Esophagus squamous epithelium (tissue), 5 donors: ENCODE measurements around the gene FOXL1. TPM values are rescaled to one million over a fixed set of nuclear protein-coding genes. Genes with fewer than 3 reads are reported as not detected.
"Not testable (repeated sequence)": the region's sequence is repeated elsewhere in the genome, so short reads cannot be mapped to it uniquely, and the experiment has no call there.

ENCODE experiments used
- DNase-seq: peaks from one replicate; lab custom pipeline; 2025; lab: John Stamatoyannopoulos, UW
- H3K27ac ChIP-seq, 4 donors: fragments of 200-600 bp; sonication (generic); one replicate each; pipeline ENCODE4 v1.5.1; 2016 to 2019; ENCODE audit warnings: mild to moderate bottlenecking in 1 of 4
- H3K27me3 ChIP-seq, 4 donors: fragments of 200-600 bp; sonication (generic); 1 replicate in 3 of 4; 2 replicates in 1 of 4; pipeline versions ENCODE4 v1.5.1 to v1.6.0; 2017 to 2021; ENCODE audit warnings: antibody characterized with exemption in 1 of 4
- H3K36me3 ChIP-seq, 3 donors: fragments of 200-600 bp; sonication (generic); one replicate each; pipeline ENCODE4 v1.5.1; 2016 to 2019
- H3K4me1 ChIP-seq, 3 donors: fragments of 200-600 bp; sonication (generic); one replicate each; pipeline ENCODE4 v1.5.1; 2017 to 2019
- H3K4me3 ChIP-seq, 4 donors: fragments of 200-600 bp; sonication (generic); 1 replicate in 3 of 4; 2 replicates in 1 of 4; pipeline ENCODE4 v1.5.1; 2016 to 2019; ENCODE audit warnings: mild to moderate bottlenecking in 2 of 4, moderate library complexity in 1 of 4
- H3K9me3 ChIP-seq, 3 donors: fragments of 200-600 bp; sonication (generic); one replicate each; pipeline ENCODE4 v1.5.1; 2016 to 2019
- CTCF ChIP-seq, 6 experiments: fragments of 450-650 bp in 4 of 6; fragments of 200-600 bp in 2 of 6; sonication (generic) in 2 of 6; IDR thresholded peaks; one replicate each; pipeline ENCODE4 v1.5.1; 2016 to 2019; ENCODE audit warnings: antibody characterized with exemption in 6 of 6, mild to moderate bottlenecking in 4 of 6, moderate library complexity in 4 of 6
- POLR2A ChIP-seq, 4 donors: fragments of 450-650 bp; IDR thresholded peaks; one replicate each; pipeline ENCODE4 v1.6.1; 2017; ENCODE audit warnings: antibody characterized with exemption in 4 of 4, mild to moderate bottlenecking in 4 of 4, moderate library complexity in 3 of 4
- WGBS, 2 donors: methylation state at CpG; one replicate each; pipeline ENCODE4 v1.1.5; 2018; 5-methylcytosine and 5-hydroxymethylcytosine counted together
- intact Hi-C: fragments of 100-400 bp; cut with DNase I; formaldehyde crosslinking; loops from one replicate; pipeline ENCODE4 v1.15.0; 2022
- total RNA-seq, 4 donors: library from RNA; depleted of rRNA; stranded (reverse); fragments of >200 nt; gene quantifications; one replicate each; pipeline ENCODE4 v1.1.0, GENCODE V29; 2016
- donor health status: DM: yes; HTN: yes; CAD: no.

The FOXL1 gene
- total RNA-seq, 4 donors from 2014 or later: 0.13 to 1.6 (median 0.57) TPM; not detected in 1

DNA sequence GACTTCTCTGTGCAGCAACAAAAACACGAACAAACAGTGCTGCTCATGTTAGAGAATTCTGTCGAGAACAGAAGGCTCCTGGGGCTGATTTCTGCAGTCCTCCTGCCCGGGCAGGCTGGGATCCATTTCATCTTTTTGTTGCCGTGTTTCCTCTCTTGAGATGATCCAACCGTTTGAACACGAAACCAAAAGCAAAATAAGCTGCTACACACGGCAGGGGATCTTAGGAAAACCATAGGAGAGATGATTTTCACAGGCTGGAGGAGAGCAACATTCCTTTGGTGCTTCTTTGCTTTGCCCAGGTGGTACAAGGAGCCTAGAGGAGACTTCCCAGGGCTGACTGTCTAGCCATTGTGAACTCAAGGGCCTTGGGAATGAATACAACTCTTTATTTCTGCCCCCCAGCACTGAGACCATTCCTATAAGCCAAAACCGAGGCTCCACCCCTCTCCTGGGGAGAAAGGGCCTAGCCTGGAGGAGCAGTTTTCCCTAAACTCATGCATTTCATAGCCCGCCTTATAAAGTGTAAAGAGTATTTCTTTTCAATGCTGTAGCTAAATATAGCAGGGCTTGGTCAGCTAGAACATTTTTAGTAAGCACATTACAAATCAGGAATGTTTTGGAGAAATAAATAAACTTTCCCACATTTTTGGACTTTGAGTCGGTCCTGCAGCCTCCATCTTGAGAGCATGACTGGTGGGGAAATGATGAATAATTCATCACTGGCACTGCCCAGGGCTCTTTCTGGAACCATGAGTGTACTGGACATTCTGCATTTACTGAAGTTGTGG lies 7.7 kb downstream of the FOXL1 start:
- intact Hi-C loops: loop anchor here (10.0 kb wide), 1 partner anchor 179 kb away; no protein-coding TSS in a partner anchor
- no peak for TF ChIP-seq CTCF (IDR thresholded peaks at IDR 0.05)
- TF ChIP-seq POLR2A (IDR thresholded peaks at IDR 0.05): no peak
- WGBS, 2 donors: 46 to 64% methylated on average over 8 to 10 of the region's 10 CpGs
- Histone ChIP-seq H3K4me1 (no peaks in the 10 kb centered on the region), H3K27ac (peak overlapping the region in 2 of 4 donors; percentile 18 to 60), H3K9me3 (no peaks in the 10 kb centered on the region), H3K4me3 (no peak overlapping the region), H3K27me3 (peaks cover 0 to 74% (median 0%) of the 10 kb centered on the region in 4 donors), H3K36me3 (no peaks in the 10 kb centered on the region)
- no peak for DNase-seq

GRCh38 chr16:86587487-86587886 lies 9.1 kb downstream of the FOXL1 start:
- DNase-seq: no peak
- TF ChIP-seq POLR2A (IDR thresholded peaks at IDR 0.05): no peak
- no peak for TF ChIP-seq CTCF (IDR thresholded peaks at IDR 0.05)
- intact Hi-C loops: loop anchor here (10.0 kb wide), 1 partner anchor 177 kb away; no protein-coding TSS in a partner anchor
- Histone ChIP-seq H3K27ac (no peak overlapping the region), H3K27me3 (peaks cover 0 to 80% (median 0%) of the 10 kb centered on the region in 4 donors), H3K36me3 (no peaks in the 10 kb centered on the region), H3K9me3 (no peaks in the 10 kb centered on the region), H3K4me1 (no peaks in the 10 kb centered on the region), H3K4me3 (no peak overlapping the region)
- 77 to 84% methylated on average over 3 of the region's 3 CpGs for WGBS, 2 donors

- H3K4me3 ChIP-seq, H3K36me3 ChIP-seq, H3K4me1 ChIP-seq, H3K9me3 ChIP-seq, H3K27ac ChIP-seq, DNase-seq: not testable (repeated sequence)
- WGBS, 2 donors: 75 to 80% methylated on average over 3 of the region's 3 CpGs
- H3K27me3 ChIP-seq: peaks cover 0 to 80% (median 2%) of the 10 kb centered on the region in 4 donors
- intact Hi-C loops: loop anchor here (10.0 kb wide), 1 partner anchor 177 kb away; no protein-coding TSS in a partner anchor
Observed at GRCh38 chr16:86587955-86588354, 9.6 kb downstream of the FOXL1 start.

DNA sequence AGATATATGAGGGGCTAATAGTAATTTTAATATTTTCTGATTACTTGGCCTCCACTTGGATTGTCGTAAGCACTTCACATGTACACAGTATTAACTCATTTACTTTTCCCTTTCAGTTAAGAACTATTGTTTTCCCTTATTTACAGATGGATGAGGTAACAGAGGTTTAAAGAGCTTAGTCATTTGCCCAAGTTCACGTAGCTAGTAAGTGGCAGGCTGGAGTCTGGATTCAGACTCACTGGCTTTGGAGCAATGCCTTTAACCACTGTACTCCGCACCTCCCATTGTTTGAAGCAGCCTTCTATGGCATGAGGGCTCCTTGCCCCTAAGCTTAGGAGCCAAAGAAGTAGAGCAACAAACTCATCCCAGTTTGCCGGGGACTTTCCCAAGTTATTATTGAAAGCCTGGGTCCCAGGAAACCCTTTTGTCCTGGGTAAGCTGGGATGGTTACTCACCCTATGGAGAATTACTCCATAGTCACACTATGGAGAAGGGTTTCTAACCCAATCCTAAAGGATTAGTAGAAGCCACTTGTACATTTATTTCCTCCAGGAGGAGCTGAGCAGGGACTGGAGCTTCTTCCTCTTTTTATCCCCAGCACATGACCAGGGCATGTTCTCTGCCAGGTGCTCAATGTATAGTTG lies 12.3 kb downstream of the FOXL1 start:
- no peak overlapping the region for H3K4me3 ChIP-seq
- DNase-seq: no peak
- no peak for TF ChIP-seq CTCF (IDR thresholded peaks at IDR 0.05)
- H3K27me3 ChIP-seq: peaks cover 0 to 82% (median 3%) of the 10 kb centered on the region in 4 donors
- H3K36me3 ChIP-seq: no peaks in the 10 kb centered on the region
- H3K27ac ChIP-seq: no peak overlapping the region
- no peaks in the 10 kb centered on the region for H3K9me3 ChIP-seq
- intact Hi-C loops: no loop called here
- H3K4me1 ChIP-seq: no peaks in the 10 kb centered on the region
- WGBS, 2 donors: 33 to 68% methylated on average over 4 of the region's 4 CpGs

DNA sequence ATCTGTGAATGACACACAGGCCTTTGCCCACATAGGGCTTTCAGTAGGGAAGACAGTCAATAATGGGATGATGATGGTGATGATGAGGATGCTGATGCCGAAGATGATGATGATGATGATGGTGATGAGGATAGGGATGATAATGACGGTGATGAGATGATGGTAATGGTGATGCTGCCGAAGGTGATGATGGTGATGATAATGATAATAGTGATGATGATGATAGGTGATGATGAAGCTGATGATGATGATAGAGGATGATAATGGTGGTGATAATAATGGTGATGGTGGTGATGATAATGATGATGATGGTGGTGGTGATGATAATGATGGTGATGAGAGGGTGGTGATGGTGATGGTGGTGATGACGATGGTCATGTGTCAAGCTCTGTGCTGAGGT lies 12.9 kb downstream of the FOXL1 start:
- intact Hi-C loops: no loop called here
- peaks cover 0 to 84% (median 3%) of the 10 kb centered on the region in 4 donors for H3K27me3 ChIP-seq
- 91% methylated on average over 4 of the region's 4 CpGs for WGBS, 2 donors

More for the DNA sequence above, 12.9 kb downstream of the FOXL1 start:
- DNase-seq: no peak
- no peaks in the 10 kb centered on the region for H3K9me3 ChIP-seq
- no peaks in the 10 kb centered on the region for H3K4me1 ChIP-seq
- no peaks in the 10 kb centered on the region for H3K36me3 ChIP-seq
- no peak overlapping the region for H3K4me3 ChIP-seq
- H3K27ac ChIP-seq: no peak overlapping the region
- TF ChIP-seq POLR2A (IDR thresholded peaks at IDR 0.05) (no peak), CTCF (IDR thresholded peaks at IDR 0.05) (no peak)
